ENCODE measurements around the gene GCSH.
A peak's percentile ranks its signal among the peaks of the same experiment; 100 is the strongest.
"Not testable (repeated sequence)": the region's sequence is repeated elsewhere in the genome, so short reads cannot be mapped to it uniquely, and the experiment has no call there.

Gene GCSH

DNA sequence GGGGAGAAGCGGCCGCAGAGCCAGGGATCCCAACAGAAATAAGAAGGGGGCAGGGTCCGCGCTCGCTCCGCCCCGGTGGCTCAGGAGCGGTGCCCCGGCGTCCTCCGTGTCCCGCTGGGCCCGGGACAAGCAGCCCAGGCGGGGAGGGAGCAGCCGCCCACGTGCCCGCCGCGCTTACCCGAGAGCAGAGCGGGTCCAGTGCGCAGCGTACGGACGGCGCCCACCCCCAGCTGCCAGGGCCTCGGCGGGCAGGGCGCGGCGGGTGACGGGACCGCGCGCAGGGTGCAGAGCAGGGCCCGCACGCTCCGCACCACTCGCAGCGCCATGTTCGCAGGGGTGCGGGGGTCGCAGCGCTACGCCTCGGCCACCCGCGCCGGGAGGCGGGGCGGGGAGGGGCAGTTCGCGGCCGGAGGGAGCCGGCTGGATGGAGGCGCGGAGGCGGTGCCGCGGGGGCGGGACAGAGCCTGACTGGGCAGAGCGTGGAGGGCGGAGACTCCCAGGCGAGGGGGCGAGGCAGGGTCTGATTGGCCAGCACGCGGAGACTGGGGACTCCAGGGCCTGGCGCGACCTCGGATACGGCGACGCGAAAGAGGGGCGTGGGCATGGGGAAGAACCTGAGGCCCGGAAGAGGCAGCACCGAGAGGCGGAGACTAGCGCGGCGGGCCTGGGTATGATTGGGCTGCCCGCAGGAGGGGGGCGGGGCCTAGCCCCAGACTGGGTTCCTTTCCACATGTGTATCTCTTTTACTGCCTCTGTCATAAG is at the start of gene GCSH:
TSS of gene GCSH (minus strand) at position 443 of the 762 bp plus-strand sequence. CDS start at position 326, 117 bp downstream.
- DNase-seq: peak; percentile 98 to 99

DNA sequence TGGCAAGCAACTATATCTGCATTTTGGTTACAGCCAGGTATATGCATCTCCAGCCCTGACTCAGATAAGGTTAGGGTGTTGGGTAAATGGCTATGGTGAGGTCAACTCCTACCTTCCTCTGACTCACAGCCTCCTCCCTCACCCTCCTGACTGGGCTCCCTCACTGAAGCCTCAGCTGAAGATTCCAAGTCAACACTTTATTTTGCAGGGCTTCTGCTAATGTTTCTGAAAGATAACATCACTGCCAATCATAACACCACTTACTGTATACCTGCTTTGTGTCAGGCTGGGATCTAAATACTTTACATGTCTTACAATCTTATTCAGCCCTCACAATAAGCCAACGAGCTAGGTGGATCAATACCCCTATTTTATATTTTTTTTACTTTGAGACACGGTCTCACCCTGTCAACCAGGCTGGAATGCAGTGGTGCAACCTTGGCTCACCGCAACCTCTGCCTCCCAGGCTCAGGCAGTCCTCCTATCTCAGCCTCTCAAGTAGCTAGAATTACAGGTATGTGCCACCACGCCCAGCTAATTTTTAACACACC is 47.8 kb upstream of the GCSH start:
- no peak for DNase-seq

- no peak for DNase-seq
Observed at GRCh38 chr16:81142864-81143263, 46.7 kb upstream of the GCSH start.

DNA sequence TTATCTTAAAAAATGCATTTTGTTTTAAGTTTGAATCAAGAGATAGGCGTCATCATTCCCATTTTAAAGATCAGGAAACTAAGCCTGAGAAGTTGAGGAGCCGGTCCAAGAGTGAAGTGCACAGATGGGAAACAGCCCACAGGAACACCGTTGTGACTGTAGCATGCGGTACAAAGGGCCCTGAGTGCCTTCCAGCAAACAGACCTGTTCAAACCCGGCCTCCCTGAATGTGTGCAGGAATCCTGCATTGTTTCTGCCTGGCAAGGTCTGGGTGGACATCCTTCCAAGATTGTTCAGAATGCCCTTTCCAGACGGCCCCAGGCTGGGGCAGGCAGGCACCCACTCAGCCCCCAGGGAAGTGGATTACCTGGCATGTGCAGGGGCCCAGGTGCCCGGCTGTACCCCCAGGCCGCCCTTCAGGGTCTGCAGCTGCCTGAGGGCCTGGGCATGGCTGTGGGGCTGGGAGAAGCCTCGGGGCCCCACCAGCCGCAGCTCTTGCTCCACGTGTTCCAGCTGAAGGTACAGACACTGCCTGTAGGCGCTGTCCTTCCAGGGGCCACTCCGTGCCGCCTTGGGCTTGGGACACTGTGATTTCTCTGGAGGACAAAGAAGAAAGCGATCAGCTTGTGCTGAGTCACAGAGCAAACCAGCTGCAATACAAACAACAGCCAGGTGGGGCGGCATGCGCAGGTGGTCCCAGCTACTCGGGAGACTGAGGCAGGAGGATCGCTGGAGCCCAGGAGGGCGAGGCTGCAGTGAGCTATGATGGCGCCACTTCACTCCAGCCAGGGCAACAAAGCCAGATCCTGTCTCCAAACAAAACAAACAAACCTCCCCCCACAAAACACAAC is 45.0 kb upstream of the GCSH start:
- DNase-seq: no peak

- DNase-seq: no peak
Observed at GRCh38 chr16:81138831-81139557, 42.8 kb upstream of the GCSH start.

GRCh38 chr16:81137754-81138153 is 41.6 kb upstream of the GCSH start:
- no peak for DNase-seq

- no peak for DNase-seq
Observed at GRCh38 chr16:81136390-81137335, 40.5 kb upstream of the GCSH start.

DNA sequence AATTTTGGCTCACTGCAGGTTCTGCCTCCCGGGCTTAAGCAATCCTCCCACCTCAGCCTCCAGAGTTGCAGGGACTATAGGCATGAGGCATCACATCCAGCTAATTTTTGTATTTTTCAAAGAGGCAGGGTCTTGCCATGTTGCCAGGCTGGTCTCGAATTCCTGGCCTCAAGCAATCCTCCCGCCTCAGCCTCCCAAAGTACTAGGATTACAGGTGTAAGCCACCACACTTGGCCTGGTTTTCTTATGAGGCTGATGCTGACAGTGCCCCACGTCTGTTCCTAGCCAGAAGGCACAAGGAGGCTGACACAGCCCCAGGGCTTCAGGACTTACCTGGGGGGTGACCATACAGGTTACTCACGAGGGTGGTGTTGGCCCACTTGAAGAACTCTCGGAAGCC is 33.9 kb upstream of the GCSH start:
- no peak for DNase-seq

GRCh38 chr16:81128726-81129524 is 32.7 kb upstream of the GCSH start:
- DNase-seq: no peak

DNA sequence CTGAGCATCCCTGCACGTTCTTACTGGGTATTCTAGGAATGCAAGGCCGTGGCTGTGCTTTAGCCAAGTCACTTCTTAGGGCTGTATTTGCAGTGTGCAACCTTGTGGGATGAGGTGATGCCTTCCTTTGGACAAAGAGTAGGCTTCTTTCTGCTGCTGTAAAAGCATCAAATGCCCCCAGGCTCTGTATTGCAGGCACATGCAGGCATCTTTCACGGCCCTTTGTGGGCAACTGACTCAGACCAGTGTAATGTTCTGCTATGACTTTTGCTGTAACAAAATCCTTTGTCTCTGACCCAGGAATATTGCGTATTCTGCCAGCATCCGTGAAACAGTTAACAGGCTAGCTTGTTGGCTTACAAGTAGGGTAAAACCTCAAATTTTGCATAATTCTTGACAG is 30.9 kb upstream of the GCSH start:
- no peak for DNase-seq

- no peak for DNase-seq
Observed at GRCh38 chr16:81123092-81123852, 27.1 kb upstream of the GCSH start.

DNA sequence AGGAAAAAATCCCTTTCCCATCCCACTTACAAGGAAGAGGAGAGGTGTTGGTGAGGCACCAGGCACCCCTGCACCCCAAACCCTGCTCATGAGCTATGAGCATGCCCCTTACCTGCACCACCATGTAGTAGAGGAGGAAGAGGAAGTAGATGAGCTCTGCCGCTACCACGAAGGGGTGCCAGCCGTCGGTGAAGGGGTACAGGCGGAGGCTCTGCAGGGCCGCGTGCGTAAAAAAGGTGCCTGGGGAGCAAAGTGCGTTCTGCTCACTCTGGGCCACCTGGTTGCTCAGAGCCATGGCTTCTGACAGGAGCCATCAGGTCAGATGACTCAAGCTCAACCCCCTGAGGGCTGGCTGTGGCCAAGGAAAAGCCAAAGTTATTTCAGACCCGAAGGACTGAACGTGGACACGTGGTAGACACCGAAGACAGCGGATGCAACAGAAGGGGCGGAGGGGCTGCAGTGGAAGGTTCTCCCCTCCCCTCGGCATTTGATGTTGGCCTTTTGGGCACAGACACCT is 25.3 kb upstream of the GCSH start:
- no peak for DNase-seq

DNA sequence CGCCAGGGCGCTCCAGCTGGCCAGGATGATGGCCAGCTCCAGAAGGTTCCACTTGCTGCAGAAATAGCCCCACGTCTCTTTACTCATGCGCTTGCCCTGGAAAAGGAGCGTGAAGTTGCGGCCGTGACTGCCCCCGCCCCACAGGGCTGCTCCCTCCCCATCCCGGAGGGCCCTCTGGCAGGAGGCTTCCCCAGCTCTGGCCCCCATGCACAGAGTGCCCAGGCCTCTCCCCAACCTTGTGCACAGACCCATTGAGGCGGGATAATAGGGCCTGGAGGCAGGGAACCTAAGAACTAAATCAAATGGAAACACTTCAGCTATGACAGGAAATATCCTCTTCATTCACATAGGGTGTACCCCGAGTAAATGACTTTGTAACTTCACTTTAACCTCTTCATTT is 21.2 kb upstream of the GCSH start:
- DNase-seq: no peak

GRCh38 chr16:81116285-81116684 is 20.1 kb upstream of the GCSH start:
- no peak for DNase-seq

GRCh38 chr16:81112453-81112852 is 16.3 kb upstream of the GCSH start:
- no peak for DNase-seq

DNA sequence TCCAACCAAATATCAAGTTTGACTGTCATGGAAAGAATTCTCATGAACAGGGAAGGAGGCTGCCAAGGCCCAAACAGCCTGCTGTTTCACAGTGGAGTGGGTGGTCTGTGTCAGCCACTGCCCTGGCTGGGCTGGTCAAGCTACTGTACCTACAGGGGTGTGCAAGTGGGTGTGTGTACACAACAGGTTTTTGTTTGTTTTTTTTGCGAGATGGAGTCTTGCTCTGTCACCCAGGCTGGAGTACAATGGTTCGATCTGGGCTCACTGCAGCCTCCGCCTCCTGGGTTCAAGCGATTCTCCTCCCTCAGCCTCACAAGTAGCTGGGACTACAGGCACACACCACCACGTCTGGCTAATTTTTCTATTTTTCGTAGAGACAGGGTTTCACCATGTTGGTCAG is 13.1 kb upstream of the GCSH start:
- not testable (repeated sequence) for DNase-seq

DNA sequence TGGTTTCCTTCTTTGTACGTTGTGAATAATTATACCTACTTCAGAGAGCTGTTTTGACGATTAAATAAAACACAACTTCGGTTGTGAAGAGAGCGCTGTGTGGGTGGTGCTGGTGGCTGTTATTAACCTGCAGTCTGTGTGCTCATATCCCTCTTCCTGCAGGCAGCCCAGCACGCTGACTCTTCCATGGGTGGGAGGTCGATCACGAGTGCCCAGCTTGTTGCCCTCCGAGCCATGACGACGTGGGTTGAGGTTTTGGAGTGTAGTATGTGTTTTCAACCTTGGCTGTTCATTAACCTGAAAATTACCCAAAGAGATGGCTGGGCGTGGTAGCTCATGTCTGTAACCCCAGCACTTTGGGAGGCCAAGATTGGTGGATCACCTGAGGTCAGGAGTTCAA is 11.3 kb upstream of the GCSH start:
- no peak for DNase-seq

DNA sequence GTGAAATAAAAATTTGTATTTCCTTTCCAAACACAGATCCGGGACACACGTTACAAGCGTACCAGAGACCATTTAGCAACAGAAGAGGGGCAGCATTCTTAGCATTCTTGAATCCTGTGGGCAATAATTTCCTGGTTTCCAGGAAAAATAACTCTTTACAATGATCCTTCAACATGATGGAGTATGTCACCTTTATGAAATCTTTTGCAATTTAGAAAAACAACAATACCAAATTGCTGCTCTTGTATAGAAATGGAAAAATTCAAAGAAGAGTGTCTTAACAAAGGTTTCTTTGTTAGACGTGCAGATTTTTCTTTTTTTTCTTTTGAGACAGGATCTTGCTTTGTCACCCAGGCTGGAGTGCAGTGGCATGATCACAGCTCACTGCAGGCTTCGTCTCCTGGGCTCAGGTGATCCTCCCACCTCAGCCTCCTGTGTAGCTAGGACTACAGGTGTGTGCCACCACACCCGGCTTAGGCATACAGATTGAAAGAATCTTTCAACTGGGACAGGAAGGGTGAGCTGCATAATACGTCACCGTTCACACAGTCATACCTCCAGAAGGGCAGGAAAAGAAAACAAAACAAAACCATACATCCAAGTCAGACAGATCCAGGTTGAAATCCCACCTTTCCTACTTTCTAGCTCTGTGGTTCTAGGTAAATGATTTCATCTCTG is 10.8 kb upstream of the GCSH start:
- no peak for DNase-seq

- no peak for DNase-seq
Observed at GRCh38 chr16:81105946-81106345, 9.8 kb upstream of the GCSH start.

DNA sequence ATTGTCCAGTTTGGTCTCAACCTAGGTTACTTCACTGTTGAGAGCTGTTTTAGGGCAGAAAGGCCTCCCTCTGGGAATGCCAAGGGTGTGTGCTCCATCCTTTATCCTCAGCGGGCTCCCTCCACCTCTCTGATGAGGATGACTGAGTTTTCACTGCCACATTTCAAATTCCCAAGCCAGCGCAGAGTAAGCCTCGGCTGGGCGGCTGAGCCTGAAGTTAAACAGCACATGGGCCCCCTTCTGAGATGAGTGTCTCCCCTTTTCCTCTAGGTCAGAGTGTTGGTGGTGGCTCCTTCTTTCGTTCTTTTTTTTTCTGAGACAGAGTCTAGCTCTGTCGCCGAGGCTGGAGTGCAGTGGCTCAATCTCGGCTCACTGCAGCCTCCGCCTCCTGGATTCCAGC is 5.5 kb upstream of the GCSH start:
- DNase-seq: no peak
